Measurements from ENCODE around the gene REX1BD. TPM values are rescaled to one million over a fixed set of nuclear protein-coding genes. Genes with fewer than 3 reads are reported as not detected.

The REX1BD gene
- total RNA-seq, 4 donors from 2014 or later, result 77.0 to 86.7 (median 82.6) TPM

DNA sequence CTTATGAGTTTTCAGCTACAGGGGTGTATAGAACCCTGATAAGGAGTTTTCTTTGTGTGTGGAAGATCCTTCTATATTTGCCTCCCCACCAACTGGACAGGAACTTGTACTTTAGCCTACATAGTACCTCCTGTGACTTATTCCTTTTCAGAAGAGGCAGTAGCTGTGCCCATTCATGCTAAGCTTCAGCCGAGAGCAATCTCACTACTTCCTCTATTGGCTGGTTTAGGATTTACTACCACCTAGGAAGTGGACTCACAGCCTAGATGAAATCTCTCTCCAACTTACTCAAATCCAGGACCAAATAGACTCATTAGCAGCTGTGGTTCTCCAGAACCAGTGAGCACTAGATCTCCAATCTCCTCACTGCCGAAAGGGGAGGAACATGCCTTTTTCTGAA, 2.3 kb upstream of the REX1BD start:
- no peak for TF ChIP-seq POLR2AphosphoS5 (IDR thresholded peaks at IDR 0.05)
- no peak for TF ChIP-seq EP300 (IDR thresholded peaks at IDR 0.05)
- TF ChIP-seq, protein P1, sequence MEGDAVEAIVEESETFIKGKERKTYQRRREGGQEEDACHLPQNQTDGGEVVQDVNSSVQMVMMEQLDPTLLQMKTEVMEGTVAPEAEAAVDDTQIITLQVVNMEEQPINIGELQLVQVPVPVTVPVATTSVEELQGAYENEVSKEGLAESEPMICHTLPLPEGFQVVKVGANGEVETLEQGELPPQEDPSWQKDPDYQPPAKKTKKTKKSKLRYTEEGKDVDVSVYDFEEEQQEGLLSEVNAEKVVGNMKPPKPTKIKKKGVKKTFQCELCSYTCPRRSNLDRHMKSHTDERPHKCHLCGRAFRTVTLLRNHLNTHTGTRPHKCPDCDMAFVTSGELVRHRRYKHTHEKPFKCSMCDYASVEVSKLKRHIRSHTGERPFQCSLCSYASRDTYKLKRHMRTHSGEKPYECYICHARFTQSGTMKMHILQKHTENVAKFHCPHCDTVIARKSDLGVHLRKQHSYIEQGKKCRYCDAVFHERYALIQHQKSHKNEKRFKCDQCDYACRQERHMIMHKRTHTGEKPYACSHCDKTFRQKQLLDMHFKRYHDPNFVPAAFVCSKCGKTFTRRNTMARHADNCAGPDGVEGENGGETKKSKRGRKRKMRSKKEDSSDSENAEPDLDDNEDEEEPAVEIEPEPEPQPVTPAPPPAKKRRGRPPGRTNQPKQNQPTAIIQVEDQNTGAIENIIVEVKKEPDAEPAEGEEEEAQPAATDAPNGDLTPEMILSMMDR (IDR thresholded peaks at IDR 0.05), result no peak
- no peak for TF ChIP-seq POLR2A (IDR thresholded peaks at IDR 0.05)
- H3K4me1 ChIP-seq, result peaks cover 30% of the 10 kb centered on the region
- H3K27ac ChIP-seq, result no peak overlapping the region
- 39% methylated on average over 2 of the region's 2 CpGs for WGBS
- no peak overlapping the region for H3K4me3 ChIP-seq
- no peaks in the 10 kb centered on the region for H3K9me3 ChIP-seq
- DNase-seq (ENCODE audit: low spot score in 2 of 2), result no peak
- H3K27me3 ChIP-seq, result no peaks in the 10 kb centered on the region
- peaks cover 8% of the 10 kb centered on the region for H3K36me3 ChIP-seq

DNA sequence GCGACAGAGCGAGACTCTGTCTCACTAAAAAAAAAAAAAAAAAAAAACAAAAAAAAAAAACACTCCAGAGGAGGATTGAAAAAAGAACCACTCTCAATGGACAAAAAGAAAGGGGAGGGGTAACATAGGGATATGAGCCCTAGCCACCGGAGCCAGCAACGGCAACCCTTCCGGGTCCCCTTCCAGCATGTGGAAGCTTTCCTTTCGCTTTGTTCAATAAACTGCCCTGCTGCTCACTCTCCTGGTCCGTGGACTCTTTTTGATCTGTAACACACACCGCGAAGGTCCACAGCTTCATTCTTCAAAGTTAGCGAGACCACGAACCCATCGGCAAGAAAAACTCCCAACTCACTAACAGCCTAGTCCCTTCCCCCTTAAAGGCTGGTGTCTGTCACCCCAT, 1.0 kb upstream of the REX1BD start:
- TF ChIP-seq POLR2AphosphoS5 (IDR thresholded peaks at IDR 0.05) (no peak), POLR2A (IDR thresholded peaks at IDR 0.05) (no peak), EP300 (IDR thresholded peaks at IDR 0.05) (no peak)
- TF ChIP-seq, protein P1 (IDR thresholded peaks at IDR 0.05), result no peak
- Histone ChIP-seq H3K27me3 (no peaks in the 10 kb centered on the region), H3K4me1 (peaks cover 35% of the 10 kb centered on the region), H3K9me3 (no peaks in the 10 kb centered on the region), H3K36me3 (peaks cover 11% of the 10 kb centered on the region), H3K27ac (peak overlapping the region; percentile 80), H3K4me3 (no peak overlapping the region)
- 91% methylated on average over 12 of the region's 12 CpGs for WGBS
- no peak for DNase-seq (ENCODE audit: low spot score in 2 of 2)

DNA sequence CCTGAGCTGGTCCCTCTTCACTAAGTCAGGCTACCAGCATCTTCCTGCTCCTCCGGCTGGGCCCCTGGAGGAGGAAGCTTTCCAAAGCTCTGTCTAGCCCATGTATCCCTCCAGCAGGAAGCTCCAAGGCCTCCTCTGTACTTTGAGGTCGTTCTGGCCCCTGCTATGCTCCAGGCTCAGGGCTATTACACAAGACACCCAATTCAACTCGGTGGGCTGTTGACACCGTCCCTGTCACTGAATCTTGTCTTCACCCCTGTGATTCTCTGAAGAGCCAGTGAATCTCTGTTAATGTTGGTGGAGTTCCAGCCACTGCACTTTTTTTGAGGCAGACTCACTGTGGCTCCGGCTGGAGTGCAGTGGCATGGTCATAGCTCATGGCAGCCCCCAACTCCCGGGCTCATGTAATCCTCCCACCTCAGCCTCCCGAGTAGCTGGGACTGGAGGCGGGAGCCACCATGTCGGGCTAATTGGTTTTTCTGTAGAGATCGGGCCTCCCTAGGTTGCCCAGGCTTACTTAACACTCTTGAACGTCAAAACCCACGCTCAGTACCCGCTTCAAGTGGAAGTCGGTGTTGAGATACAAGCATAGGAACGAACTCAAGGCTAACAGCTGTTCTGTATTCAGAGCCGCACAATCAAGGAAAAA, 512 bp upstream of the REX1BD start:
- no peak for DNase-seq (ENCODE audit: low spot score in 2 of 2)
- Histone ChIP-seq H3K27ac (peak overlapping the region; percentile 80), H3K9me3 (no peaks in the 10 kb centered on the region), H3K27me3 (no peaks in the 10 kb centered on the region), H3K4me1 (peaks cover 35% of the 10 kb centered on the region), H3K36me3 (peaks cover 11% of the 10 kb centered on the region), H3K4me3 (peak overlapping the region; percentile 87)
- WGBS, result 26% methylated on average over 14 of the region's 16 CpGs
- TF ChIP-seq POLR2A (IDR thresholded peaks at IDR 0.05), result no peak
- TF ChIP-seq, protein P1 (IDR thresholded peaks at IDR 0.05), result no peak
- TF ChIP-seq POLR2AphosphoS5 (IDR thresholded peaks at IDR 0.05), result no peak
- TF ChIP-seq EP300 (IDR thresholded peaks at IDR 0.05), result no peak

DNA sequence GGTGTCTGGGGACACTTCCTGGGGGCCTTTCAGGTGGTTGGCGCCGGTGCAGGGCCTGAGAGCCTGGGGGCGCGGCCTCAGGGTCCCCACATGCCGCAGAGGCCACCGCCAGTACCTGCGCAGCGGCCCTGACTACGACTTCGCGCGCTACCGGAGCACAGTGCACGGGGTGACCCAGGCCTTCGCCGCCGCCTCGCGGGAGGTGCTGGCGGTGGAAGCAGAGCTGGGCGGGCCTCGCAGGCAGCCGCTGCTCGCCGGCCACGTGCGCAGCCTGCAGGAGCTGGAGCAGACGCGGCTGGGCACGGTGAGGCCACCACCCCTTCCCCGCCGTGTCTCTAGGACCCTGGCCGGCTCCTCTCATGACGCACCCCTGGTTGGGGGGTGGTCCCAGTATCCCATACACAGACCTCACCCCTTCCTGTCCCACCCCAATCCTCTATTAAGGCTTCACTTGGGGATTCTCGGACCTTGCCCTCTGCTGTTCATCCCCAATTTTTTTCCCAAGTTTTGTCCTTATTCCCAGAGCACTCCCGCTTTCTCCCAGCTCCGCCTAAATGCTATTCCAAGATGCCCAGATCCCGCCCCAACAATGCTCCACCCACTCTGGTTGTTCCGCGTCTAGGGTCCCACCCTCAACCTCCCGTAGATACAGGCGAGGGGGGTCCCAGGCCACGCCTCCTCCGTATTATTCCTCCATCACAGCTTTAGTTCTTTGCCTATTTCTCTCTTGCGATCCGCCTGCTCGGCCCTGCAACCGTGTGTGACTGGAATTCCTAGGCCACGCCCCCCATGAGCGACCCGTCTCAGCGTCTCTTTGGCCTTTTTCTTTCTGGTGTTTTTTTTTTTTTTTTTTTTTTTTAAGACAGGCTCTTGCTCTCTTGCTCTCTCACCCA, 1.0 kb downstream of the REX1BD start:
- peaks cover 49% of the 10 kb centered on the region for H3K4me1 ChIP-seq
- TF ChIP-seq EP300 (IDR thresholded peaks at IDR 0.05) (no peak), POLR2AphosphoS5 (IDR thresholded peaks at IDR 0.05) (peak in 1 of 3 donors; percentile 34)
- TF ChIP-seq, protein P1 (IDR thresholded peaks at IDR 0.05), result peak; percentile 15 to 29
- H3K36me3 ChIP-seq, result peaks cover 11% of the 10 kb centered on the region
- DNase-seq (ENCODE audit: low spot score in 2 of 2), result peak in 1 of 2 donors; percentile 79
- no peaks in the 10 kb centered on the region for H3K27me3 ChIP-seq
- H3K9me3 ChIP-seq, result no peaks in the 10 kb centered on the region
- H3K27ac ChIP-seq, result peak overlapping the region; percentile 80
- H3K4me3 ChIP-seq, result peak overlapping the region; percentile 87
- 12% methylated on average over 29 of the region's 52 CpGs for WGBS

Measured in suprapubic skin (tissue), 4 donors.